Endodermal cell (in vitro differentiated cells): Measurements from ENCODE around the gene CALD1. TPM values are rescaled to one million over a fixed set of nuclear protein-coding genes. Genes with fewer than 3 reads are reported as not detected.
A peak's percentile ranks its signal among the peaks of the same experiment; 100 is the strongest.

ENCODE experiments used
- DNase-seq: peaks from one replicate; pipeline ENCODE4 v3.0.0-alpha.2; 2017
- H3K27ac ChIP-seq: 2 replicates; pipeline ENCODE4 v1.5.1; 2013; ENCODE audit warnings: mild to moderate bottlenecking, low read depth, low read length, moderate library complexity
- H3K27me3 ChIP-seq: 2 replicates; pipeline ENCODE4 v1.6.1; 2013; ENCODE audit warnings: mild to moderate bottlenecking, low read length, moderate library complexity; ENCODE audit not compliant: insufficient read depth, control insufficient read depth, poor library complexity, severe bottlenecking
- H3K36me3 ChIP-seq: 2 replicates; pipeline ENCODE4 v1.7.0; 2013; ENCODE audit warnings: mild to moderate bottlenecking, low read length, moderate library complexity; ENCODE audit not compliant: control insufficient read depth, insufficient read depth
- H3K4me1 ChIP-seq: one replicate; pipeline ENCODE4 v1.7.0; 2013; ENCODE audit warnings: low read length; ENCODE audit not compliant: control insufficient read depth, insufficient read depth
- H3K4me3 ChIP-seq: 2 replicates; pipeline ENCODE4 v1.5.1; 2013; ENCODE audit warnings: mild to moderate bottlenecking, low read length, moderate library complexity
- H3K9ac ChIP-seq: 2 replicates; pipeline ENCODE4 v1.6.1; 2013; ENCODE audit warnings: mild to moderate bottlenecking, low read length, moderate library complexity; ENCODE audit not compliant: poor library complexity, severe bottlenecking; ENCODE audit errors: extremely low read depth
- H3K9me3 ChIP-seq: 2 replicates; pipeline ENCODE4 v1.6.1; 2013; ENCODE audit warnings: mild to moderate bottlenecking, low read length, moderate library complexity; ENCODE audit not compliant: control insufficient read depth
- H3K27ac Mint-ChIP-seq: 2 replicates; pipeline ENCODE4 v1.8.0; 2020; ENCODE audit warnings: mixed read lengths
- H3K27me3 Mint-ChIP-seq: 2 replicates; pipeline ENCODE4 v1.8.0; 2021; ENCODE audit warnings: mild to moderate bottlenecking, mixed read lengths; ENCODE audit not compliant: insufficient read depth
- H3K36me3 Mint-ChIP-seq: 2 replicates; pipeline ENCODE4 v1.8.0; 2020; ENCODE audit warnings: low read depth, mixed read lengths
- H3K4me1 Mint-ChIP-seq: 2 replicates; pipeline ENCODE4 v1.8.0; 2020; ENCODE audit warnings: mixed read lengths
- H3K4me3 Mint-ChIP-seq: 2 replicates; pipeline ENCODE4 v1.8.0; 2020; ENCODE audit warnings: mild to moderate bottlenecking, moderate library complexity, mixed read lengths
- H3K9me3 Mint-ChIP-seq: 2 replicates; pipeline ENCODE4 v1.8.0; 2020; ENCODE audit warnings: mild to moderate bottlenecking, mixed read lengths
- CTCF ChIP-seq: fragments of 200-600 bp; sonication (generic); conservative IDR thresholded peaks from 2 replicates; pipeline ENCODE4 v1.5.0; 2021; ENCODE audit warnings: antibody characterized with exemption, mild to moderate bottlenecking
- WGBS, 2 experiments: methylation state at CpG; one replicate each; pipeline versions ENCODE4 v1.1.5 to v1.1.7; 2013; ENCODE audit warnings: missing lambda C conversion rate in 2 of 2, mixed read lengths in 1 of 2; ENCODE audit not compliant: insufficient coverage in 1 of 2, insufficient read length in 1 of 2; 5-methylcytosine and 5-hydroxymethylcytosine counted together
- total RNA-seq, 2 donors: library from RNA; stranded (reverse); fragmentation: NEBNext Ultra II Directional in 1 of 2; extraction: Animal tissue kit (Norgen Biotek cat#: 25700) in 1 of 2; gene quantifications; 2 replicates in 1 of 2; 3 replicates in 1 of 2; pipeline ENCODE4 v1.2.1, GENCODE V29; 2021

The CALD1 gene
- total RNA-seq, 2 donors from 2014 or later: 111 to 132 TPM

- H3K27ac Mint-ChIP-seq: peak within 1 kb of the TSS; percentile 97
- Histone ChIP-seq H3K4me1 (no peaks in the 10 kb centered on the region), H3K9ac (peak within 1 kb of the TSS; percentile 78), H3K27me3 (no peaks in the 10 kb centered on the region), H3K36me3 (peaks cover 17% of the 10 kb centered on the region), H3K4me3 (peak within 1 kb of the TSS; percentile 96), H3K9me3 (no peaks in the 10 kb centered on the region), H3K27ac (peak within 1 kb of the TSS; percentile 86)
- peaks cover 9% of the 10 kb centered on the region for H3K36me3 Mint-ChIP-seq
- H3K9me3 Mint-ChIP-seq: no peaks in the 10 kb centered on the region
- TF ChIP-seq CTCF: peak; percentile 72
- DNase-seq: peak; percentile 99
- 1 to 3% methylated on average over 21 to 70 of the region's 70 CpGs for WGBS, 2 experiments
- peak within 1 kb of the TSS; percentile 88 for H3K4me3 Mint-ChIP-seq
- H3K4me1 Mint-ChIP-seq: peaks cover 21% of the 10 kb centered on the region
- H3K27me3 Mint-ChIP-seq: peaks cover 5% of the 10 kb centered on the region
These were observed 207.2 kb downstream of the CALD1 start, which contains the start of gene AGBL3 for GRCh38 chr7:134986363-134987251. Gene AGBL3, plus strand, starts transcription at chr7:134986508. Its CDS starts 1,426 bp downstream, at chr7:134987934.

DNA sequence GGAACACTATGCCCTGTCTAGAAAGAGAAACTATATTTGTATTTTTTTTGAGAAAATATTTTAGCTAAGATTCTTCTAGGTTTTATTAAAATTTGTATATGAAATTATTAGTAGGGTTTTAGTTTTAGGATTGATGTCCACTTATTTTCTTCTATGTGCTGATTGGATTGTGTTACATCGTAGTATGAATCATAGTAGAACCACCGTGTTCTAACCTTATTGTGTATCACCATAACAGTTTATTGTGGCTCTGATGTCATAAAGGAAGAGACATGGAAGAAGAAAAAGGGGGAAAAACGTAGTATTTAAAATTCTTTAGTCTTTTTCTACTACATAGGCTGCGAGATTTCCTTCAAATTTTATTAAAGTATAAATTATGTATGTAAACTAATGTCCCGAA, 208.7 kb downstream of the CALD1 start:
- H3K27ac ChIP-seq: no peak overlapping the region
- DNase-seq: no peak
- no peaks in the 10 kb centered on the region for H3K9me3 ChIP-seq
- H3K27me3 ChIP-seq: no peaks in the 10 kb centered on the region
- H3K4me3 ChIP-seq: peak overlapping the region; percentile 96
- Mint-ChIP-seq H3K27me3 (peaks cover 5% of the 10 kb centered on the region), H3K27ac (no peak overlapping the region), H3K36me3 (peaks cover 13% of the 10 kb centered on the region), H3K4me3 (no peak overlapping the region), H3K9me3 (no peaks in the 10 kb centered on the region), H3K4me1 (peaks cover 34% of the 10 kb centered on the region)
- no peak for TF ChIP-seq CTCF
- H3K4me1 ChIP-seq: no peaks in the 10 kb centered on the region
- WGBS, 2 experiments: 73 to 95% methylated on average over 2 to 3 of the region's 5 CpGs
- H3K36me3 ChIP-seq: peaks cover 17% of the 10 kb centered on the region
- no peak overlapping the region for H3K9ac ChIP-seq

DNA sequence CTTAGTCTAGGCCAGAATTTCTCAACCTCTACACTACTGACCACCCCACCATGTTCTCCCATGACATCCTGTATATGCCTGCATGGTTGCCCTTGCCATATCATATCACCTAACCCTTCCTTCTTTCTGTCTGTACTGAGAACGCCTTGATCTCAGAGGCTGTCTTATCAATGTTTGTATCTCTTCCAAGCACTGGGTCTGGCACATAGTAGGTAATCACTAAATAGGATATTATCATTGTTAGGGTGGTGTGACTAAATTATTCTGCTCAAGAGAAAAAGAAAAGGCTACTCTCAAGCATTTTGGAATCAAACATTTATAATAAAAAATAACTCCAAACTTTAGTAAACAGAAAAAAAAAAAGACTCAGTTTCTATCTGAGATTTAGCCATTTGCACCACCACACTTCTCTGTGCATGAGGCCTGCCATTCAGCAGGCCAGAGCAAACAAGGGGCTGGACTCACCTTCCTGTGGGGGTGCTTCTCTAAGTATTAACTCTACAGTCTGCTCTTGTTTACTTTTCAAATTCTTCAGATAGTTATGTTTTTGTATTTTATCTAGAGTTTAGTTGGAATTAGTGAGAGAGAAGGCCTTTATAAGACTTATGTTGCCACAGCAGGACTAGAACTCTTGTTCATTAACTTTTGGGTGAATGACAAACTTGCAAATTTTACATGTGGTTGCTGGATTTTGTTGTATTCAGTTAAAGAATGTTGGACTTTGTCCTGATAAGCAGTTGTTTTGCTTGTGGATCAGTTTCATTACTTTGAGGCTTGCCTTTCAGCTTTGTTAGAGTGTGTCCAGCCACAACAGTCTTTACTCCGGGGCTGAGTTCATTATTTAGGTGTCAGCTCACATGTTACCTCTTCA, 212.3 kb downstream of the CALD1 start:
- Histone ChIP-seq H3K9me3 (no peaks in the 10 kb centered on the region), H3K4me1 (no peaks in the 10 kb centered on the region), H3K27me3 (no peaks in the 10 kb centered on the region), H3K9ac (peak overlapping the region; percentile 41), H3K4me3 (peak overlapping the region; percentile 31), H3K27ac (peak overlapping the region; percentile 54), H3K36me3 (peaks cover 48% of the 10 kb centered on the region)
- Mint-ChIP-seq H3K36me3 (peaks cover 37% of the 10 kb centered on the region), H3K4me1 (peaks cover 36% of the 10 kb centered on the region), H3K9me3 (no peaks in the 10 kb centered on the region), H3K27me3 (no peaks in the 10 kb centered on the region), H3K27ac (peak overlapping the region; percentile 94), H3K4me3 (peak overlapping the region; percentile 7)
- WGBS, 2 experiments: 80 to 81% methylated on average over 1 to 2 of the region's 2 CpGs
- no peak for DNase-seq
- TF ChIP-seq CTCF: no peak
